ENCODE results near the gene ANTXRL.
"Not testable (repeated sequence)": the region's sequence is repeated elsewhere in the genome, so short reads cannot be mapped to it uniquely, and the experiment has no call there.

ANTXRL gene

GRCh38 chr10:46367209-46367608 is 80.4 kb downstream of the ANTXRL start:
- not testable (repeated sequence) for DNase-seq

DNA sequence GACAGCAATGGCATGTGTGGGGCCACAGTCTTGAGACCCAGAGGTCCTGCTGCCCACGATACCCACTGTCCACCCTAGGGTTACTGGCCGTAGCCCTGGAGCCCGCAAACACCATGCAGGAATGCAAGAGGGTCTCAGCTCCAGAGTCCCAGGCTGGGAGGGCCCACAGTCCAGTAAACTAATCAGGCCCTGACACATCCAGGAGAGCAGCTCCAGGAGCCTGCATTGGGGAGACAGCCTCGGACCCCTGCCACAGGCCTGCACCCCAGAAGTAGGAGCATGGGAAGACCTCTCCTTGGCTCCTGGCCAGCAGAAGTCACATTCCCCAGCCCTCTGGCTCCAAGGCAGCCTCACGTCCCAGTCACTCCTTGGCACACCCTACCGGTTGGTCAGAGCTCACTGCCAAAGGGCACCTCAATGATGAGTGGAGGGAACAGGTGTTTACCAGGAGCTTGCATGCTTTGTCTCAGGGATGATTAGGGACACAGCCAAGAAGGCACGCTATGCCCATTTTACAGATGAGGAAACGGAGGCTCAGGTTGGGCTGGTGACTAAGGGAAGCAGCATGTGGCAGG is 81.0 kb downstream of the ANTXRL start:
- DNase-seq, result not testable (repeated sequence)

DNA sequence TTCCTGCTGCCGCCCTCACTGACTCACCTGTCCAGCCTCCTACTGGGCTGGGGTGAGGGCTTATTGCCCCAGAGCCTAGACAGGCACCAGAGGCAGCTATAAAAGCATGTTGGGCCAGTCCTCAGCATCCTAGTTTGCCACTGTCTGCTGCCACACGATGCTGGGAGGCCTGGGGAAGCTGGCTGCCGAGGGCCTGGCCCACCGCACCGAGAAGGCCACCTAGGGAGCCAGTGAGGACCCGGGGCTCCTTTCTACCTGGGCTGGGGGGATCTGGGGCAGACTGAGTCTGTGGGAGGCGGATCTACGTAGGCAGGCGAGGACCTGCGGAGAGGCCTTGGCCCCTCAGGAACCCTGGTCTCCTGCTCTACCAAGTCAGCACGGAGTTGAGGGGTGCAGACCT is 82.2 kb downstream of the ANTXRL start:
- not testable (repeated sequence) for DNase-seq

GRCh38 chr10:46374410-46374809 is 87.6 kb downstream of the ANTXRL start:
- not testable (repeated sequence) for DNase-seq

- DNase-seq, result not testable (repeated sequence)
Observed at GRCh38 chr10:46375406-46375805, 88.6 kb downstream of the ANTXRL start, which contains the start of gene ANXA8L1. Gene ANXA8L1 (plus strand): TSS chr10:46375776. CDS start chr10:46375852, 76 bp downstream.

GRCh38 chr10:46377022-46377421 is 90.2 kb downstream of the ANTXRL start:
- not testable (repeated sequence) for DNase-seq

DNA sequence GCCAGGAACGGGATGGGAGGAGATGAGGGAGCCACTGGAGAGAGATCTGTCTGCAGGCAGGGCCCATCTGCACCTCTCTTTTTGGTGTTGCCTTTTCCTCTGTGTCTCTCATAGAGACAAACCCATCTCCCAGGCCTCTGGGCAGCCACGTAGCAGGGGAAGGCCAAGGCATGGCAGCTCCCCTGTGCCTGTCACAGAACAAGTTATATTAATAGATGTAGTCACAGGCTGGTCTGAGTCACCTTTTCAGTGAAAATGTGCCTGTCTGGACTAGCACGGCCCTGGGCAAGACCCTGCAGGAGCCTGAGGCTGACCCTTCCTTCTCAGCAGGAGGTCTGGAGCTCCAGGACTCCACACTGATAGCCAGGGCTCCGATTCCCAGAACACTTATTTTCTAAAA is 90.9 kb downstream of the ANTXRL start:
- not testable (repeated sequence) for DNase-seq

DNA sequence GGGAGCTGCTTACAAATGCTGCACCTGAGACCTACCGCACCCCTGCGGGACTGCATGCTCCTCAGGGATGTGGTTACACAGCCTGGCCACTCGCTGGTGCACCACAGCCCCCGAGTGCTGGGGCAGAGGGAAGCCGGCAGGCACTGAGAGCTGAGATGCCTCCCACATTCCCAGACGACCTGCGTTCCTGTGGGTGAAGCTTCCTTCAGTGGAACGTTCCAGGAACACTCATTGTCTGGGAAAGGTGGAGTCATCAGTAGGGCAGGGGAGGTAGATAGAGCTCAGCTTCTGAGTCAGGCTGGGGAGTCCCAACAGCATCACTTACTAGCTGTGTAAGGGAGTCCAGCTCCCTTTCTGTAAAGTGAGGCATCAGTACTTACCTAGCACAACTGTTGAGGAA is 91.3 kb downstream of the ANTXRL start:
- DNase-seq, result not testable (repeated sequence)

DNA sequence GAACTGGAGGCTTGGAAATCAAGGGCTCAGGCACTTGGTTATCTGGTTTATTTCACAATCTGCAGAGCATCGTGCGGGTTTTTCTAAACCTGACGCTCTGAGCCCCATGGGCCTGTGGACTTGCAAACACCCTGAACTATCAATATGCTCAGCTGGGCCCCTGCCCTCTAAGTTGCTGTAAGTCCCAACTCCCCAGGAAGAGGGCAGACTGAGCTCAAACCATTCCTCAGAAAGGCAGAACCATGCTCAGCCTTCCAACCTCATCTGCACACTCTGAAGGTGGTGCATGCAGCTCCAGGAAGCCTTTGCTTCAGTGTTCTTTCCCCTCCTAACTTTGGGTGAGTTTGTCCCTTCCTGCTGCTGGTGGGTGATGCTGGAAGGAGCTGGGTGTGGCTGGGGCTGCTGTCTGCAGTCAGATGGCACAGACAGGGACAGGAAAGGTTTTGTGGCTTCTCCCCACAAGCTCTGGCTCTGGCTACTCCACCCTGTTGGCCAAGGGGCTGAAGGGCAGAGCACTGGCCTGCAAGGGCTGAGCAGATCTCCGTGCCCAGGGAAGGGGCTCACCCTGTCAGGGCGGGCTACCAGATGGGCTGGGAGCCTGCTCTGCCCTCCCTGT is 92.5 kb downstream of the ANTXRL start:
- not testable (repeated sequence) for DNase-seq
